Measurements from ENCODE around the gene PHACTR1.

DNA sequence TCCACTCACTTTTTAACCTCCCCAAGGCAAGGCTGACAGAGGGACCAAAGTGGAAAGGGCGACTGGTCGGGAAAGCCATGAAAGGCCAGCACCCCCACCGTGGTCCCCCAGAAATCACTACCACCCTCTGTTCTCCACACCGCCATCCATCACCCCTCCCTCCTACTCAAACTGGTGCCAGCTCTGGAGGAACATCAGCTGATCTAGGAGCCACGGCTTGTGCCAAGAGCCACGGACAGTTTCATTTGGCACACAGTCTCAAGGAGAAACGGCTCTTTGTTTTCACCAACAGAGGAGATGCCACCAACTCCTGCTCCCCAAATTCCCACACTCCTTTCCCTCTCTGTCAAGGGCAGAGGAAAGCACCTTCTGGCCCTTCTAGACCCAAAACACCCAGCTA is 585.7 kb downstream of the PHACTR1 start:
- TF ChIP-seq, protein P1, sequence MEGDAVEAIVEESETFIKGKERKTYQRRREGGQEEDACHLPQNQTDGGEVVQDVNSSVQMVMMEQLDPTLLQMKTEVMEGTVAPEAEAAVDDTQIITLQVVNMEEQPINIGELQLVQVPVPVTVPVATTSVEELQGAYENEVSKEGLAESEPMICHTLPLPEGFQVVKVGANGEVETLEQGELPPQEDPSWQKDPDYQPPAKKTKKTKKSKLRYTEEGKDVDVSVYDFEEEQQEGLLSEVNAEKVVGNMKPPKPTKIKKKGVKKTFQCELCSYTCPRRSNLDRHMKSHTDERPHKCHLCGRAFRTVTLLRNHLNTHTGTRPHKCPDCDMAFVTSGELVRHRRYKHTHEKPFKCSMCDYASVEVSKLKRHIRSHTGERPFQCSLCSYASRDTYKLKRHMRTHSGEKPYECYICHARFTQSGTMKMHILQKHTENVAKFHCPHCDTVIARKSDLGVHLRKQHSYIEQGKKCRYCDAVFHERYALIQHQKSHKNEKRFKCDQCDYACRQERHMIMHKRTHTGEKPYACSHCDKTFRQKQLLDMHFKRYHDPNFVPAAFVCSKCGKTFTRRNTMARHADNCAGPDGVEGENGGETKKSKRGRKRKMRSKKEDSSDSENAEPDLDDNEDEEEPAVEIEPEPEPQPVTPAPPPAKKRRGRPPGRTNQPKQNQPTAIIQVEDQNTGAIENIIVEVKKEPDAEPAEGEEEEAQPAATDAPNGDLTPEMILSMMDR (conservative IDR thresholded peaks at IDR 0.05 in 1 of 2, IDR thresholded peaks at IDR 0.05 in 1 of 2; ENCODE audit: extremely low read depth in 1 of 2, insufficient read depth in 1 of 2, low read depth in 1 of 2, low read length in 2 of 2), result no peak
- no peak for TF ChIP-seq EZH2 (IDR thresholded peaks at IDR 0.05; ENCODE audit: borderline replicate concordance, low read length)
